ENCODE measurements around the gene MEGF11.

MEGF11 gene

DNA sequence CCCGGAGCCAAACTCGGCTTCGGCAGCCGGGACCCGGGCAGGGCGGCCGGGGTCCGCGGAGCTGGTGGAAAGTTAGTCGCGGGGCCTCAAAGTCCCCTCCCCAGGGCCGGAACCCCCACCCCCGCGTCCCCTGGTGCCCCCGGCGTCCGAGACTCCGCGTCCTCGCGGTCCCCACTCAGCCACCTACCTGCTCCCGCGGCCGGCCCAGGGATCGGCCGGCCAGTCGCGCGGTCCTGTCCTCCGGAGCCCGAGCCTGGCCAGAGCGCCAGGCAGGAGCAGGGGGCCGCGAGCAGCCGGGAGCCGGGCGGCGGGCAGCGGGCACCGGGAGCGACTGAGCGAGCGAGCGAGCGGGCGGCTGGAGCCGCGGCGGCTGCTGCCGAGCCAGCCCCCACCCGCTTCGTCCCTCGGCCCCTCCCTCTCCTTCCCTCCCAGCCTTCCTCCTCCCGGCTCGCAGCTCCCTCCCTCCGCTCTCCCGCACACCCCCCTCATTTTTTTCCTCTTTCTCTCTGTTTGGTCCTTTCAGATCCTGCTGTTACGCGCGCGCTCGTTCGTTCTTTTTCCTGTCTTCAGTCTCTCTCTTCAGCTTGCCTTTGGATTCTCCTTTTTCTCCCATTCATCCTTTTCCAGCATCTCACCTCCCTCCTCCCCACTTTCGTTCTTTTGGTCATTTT lies at the start of gene MEGF11:
Gene MEGF11 (minus strand): TSS at position 333 of the 671 bp plus-strand sequence. CDS start 125,347 bp downstream, outside the sequence.
- peak; percentile 67 for ATAC-seq
- TF ChIP-seq TCF4 (CRISPR knock-in tag; IDR thresholded peaks at IDR 0.05; ENCODE audit: borderline replicate concordance) = no peak
- TF ChIP-seq PPARA (CRISPR knock-in tag; IDR thresholded peaks at IDR 0.05; ENCODE audit: borderline replicate concordance) = no peak
- TF ChIP-seq, protein P1, sequence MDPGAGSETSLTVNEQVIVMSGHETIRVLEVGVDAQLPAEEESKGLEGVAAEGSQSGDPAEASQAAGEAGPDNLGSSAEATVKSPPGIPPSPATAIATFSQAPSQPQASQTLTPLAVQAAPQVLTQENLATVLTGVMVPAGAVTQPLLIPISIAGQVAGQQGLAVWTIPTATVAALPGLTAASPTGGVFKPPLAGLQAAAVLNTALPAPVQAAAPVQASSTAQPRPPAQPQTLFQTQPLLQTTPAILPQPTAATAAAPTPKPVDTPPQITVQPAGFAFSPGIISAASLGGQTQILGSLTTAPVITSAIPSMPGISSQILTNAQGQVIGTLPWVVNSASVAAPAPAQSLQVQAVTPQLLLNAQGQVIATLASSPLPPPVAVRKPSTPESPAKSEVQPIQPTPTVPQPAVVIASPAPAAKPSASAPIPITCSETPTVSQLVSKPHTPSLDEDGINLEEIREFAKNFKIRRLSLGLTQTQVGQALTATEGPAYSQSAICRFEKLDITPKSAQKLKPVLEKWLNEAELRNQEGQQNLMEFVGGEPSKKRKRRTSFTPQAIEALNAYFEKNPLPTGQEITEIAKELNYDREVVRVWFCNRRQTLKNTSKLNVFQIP (CRISPR knock-in tag; IDR thresholded peaks at IDR 0.05; ENCODE audit: borderline replicate concordance, low read depth) = no peak
- no peak for TF ChIP-seq ZNF70 (CRISPR knock-in tag; IDR thresholded peaks at IDR 0.05)
- no peak for TF ChIP-seq RARB (CRISPR knock-in tag; IDR thresholded peaks at IDR 0.05)
- no peak for TF ChIP-seq BACH2 (CRISPR knock-in tag; IDR thresholded peaks at IDR 0.05; ENCODE audit: borderline replicate concordance)
- TF ChIP-seq TOX (CRISPR knock-in tag; IDR thresholded peaks at IDR 0.05; ENCODE audit: borderline replicate concordance) = no peak
- TF ChIP-seq, protein P2, sequence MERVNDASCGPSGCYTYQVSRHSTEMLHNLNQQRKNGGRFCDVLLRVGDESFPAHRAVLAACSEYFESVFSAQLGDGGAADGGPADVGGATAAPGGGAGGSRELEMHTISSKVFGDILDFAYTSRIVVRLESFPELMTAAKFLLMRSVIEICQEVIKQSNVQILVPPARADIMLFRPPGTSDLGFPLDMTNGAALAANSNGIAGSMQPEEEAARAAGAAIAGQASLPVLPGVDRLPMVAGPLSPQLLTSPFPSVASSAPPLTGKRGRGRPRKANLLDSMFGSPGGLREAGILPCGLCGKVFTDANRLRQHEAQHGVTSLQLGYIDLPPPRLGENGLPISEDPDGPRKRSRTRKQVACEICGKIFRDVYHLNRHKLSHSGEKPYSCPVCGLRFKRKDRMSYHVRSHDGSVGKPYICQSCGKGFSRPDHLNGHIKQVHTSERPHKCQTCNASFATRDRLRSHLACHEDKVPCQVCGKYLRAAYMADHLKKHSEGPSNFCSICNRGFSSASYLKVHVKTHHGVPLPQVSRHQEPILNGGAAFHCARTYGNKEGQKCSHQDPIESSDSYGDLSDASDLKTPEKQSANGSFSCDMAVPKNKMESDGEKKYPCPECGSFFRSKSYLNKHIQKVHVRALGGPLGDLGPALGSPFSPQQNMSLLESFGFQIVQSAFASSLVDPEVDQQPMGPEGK (CRISPR knock-in tag; IDR thresholded peaks at IDR 0.05; ENCODE audit: borderline replicate concordance) = no peak
- no peak for TF ChIP-seq SNAI2 (CRISPR knock-in tag; IDR thresholded peaks at IDR 0.05)
- no peak for TF ChIP-seq CSDC2 (CRISPR knock-in tag; IDR thresholded peaks at IDR 0.05)
- TF ChIP-seq ZNF8 (CRISPR knock-in tag; IDR thresholded peaks at IDR 0.05) = no peak
- TF ChIP-seq GLIS3 (CRISPR knock-in tag; IDR thresholded peaks at IDR 0.05) = no peak
- TF ChIP-seq, protein P3, sequence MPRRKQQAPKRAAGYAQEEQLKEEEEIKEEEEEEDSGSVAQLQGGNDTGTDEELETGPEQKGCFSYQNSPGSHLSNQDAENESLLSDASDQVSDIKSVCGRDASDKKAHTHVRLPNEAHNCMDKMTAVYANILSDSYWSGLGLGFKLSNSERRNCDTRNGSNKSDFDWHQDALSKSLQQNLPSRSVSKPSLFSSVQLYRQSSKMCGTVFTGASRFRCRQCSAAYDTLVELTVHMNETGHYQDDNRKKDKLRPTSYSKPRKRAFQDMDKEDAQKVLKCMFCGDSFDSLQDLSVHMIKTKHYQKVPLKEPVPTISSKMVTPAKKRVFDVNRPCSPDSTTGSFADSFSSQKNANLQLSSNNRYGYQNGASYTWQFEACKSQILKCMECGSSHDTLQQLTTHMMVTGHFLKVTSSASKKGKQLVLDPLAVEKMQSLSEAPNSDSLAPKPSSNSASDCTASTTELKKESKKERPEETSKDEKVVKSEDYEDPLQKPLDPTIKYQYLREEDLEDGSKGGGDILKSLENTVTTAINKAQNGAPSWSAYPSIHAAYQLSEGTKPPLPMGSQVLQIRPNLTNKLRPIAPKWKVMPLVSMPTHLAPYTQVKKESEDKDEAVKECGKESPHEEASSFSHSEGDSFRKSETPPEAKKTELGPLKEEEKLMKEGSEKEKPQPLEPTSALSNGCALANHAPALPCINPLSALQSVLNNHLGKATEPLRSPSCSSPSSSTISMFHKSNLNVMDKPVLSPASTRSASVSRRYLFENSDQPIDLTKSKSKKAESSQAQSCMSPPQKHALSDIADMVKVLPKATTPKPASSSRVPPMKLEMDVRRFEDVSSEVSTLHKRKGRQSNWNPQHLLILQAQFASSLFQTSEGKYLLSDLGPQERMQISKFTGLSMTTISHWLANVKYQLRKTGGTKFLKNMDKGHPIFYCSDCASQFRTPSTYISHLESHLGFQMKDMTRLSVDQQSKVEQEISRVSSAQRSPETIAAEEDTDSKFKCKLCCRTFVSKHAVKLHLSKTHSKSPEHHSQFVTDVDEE (CRISPR knock-in tag; IDR thresholded peaks at IDR 0.05) = no peak
- TF ChIP-seq ARNTL (CRISPR knock-in tag; IDR thresholded peaks at IDR 0.05; ENCODE audit: borderline replicate concordance, low read depth) = no peak
- TF ChIP-seq ISL1 (CRISPR knock-in tag; IDR thresholded peaks at IDR 0.05) = no peak

DNA sequence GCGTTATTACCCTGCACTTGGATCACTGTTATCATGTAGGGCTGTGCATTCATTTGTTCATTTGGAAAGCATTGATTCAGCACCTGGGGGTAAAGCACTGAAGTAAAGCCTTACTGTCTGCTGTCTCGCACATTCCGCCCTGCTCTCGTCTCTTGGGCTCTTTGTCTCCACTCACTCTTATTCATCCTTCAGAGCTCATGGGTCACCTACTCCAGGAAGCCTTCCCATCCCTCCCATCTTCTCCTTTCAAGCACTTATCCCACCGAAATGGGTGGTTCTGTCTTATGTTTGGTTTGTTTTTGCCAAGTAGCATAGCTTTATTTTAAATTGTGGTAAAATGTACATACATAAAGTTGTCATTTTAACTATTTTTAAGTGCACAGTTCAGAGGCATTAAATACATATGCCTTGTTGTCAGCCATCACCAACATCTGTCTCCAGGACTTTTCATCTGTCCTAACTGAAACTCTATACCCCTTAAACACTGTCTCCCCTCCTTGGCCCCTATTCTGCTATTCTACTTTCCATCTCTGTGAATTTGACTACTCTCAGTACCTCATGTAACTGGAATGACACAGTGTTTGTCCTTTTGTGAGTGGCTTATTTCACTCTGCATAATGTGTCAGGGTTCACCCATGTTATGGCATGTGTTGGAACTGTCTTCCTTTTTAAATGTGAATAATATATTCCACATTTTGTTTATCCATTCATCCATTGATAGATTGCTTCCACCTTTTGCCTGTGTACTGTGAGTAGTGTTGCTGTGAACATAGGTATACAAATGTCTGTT lies 49.1 kb upstream of the MEGF11 start:
- ATAC-seq = no peak
- TF ChIP-seq TOX (CRISPR knock-in tag; IDR thresholded peaks at IDR 0.05; ENCODE audit: borderline replicate concordance) (no peak), ZFP3 (CRISPR knock-in tag; IDR thresholded peaks at IDR 0.05) (peak; percentile 82)

DNA sequence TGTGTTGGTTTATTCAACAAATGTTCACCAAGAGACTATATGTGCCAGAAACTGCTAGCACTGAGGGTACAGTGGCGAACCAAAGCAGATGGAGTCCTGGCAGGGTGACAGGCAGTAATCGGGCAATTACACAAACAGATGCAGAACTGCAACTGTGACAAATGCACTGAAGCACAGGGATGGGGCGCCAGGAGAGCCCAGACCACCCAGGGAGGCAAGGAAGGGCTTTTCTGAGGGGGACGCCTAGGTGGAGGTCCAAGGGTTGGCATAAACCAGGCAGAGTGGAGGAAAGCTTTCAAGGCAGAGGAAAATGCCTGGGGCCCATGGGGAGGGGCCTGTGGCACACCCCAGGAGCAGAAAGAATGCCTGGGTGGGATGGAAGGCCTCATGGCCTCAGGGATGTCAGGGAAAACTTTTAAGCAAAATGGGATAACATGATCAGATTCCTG lies 45.3 kb upstream of the MEGF11 start:
- ATAC-seq = no peak
- TF ChIP-seq ZFP3 (CRISPR knock-in tag; IDR thresholded peaks at IDR 0.05) (no peak), SNAI2 (CRISPR knock-in tag; IDR thresholded peaks at IDR 0.05) (no peak), TCF4 (CRISPR knock-in tag; IDR thresholded peaks at IDR 0.05; ENCODE audit: borderline replicate concordance) (no peak; the same call in 1 of the 2 replicates), ZC3H10 (CRISPR knock-in tag; IDR thresholded peaks at IDR 0.05) (no peak), ARNTL (CRISPR knock-in tag; IDR thresholded peaks at IDR 0.05; ENCODE audit: borderline replicate concordance, low read depth) (no peak), OSR1 (CRISPR knock-in tag; IDR thresholded peaks at IDR 0.05) (no peak), ISL1 (CRISPR knock-in tag; IDR thresholded peaks at IDR 0.05) (no peak), RARB (CRISPR knock-in tag; IDR thresholded peaks at IDR 0.05) (no peak), ZNF70 (CRISPR knock-in tag; IDR thresholded peaks at IDR 0.05) (no peak), ESRRG (CRISPR knock-in tag; IDR thresholded peaks at IDR 0.05) (no peak), CSDC2 (CRISPR knock-in tag; IDR thresholded peaks at IDR 0.05) (no peak), ZFP30 (CRISPR knock-in tag; IDR thresholded peaks at IDR 0.05) (no peak), ZNF565 (CRISPR knock-in tag; conservative IDR thresholded peaks at IDR 0.05; ENCODE audit: low read depth) (no peak), ZNF8 (CRISPR knock-in tag; IDR thresholded peaks at IDR 0.05) (no peak)
- TF ChIP-seq, protein P2 (CRISPR knock-in tag; IDR thresholded peaks at IDR 0.05; ENCODE audit: borderline replicate concordance) = no peak
- TF ChIP-seq, protein P4, sequence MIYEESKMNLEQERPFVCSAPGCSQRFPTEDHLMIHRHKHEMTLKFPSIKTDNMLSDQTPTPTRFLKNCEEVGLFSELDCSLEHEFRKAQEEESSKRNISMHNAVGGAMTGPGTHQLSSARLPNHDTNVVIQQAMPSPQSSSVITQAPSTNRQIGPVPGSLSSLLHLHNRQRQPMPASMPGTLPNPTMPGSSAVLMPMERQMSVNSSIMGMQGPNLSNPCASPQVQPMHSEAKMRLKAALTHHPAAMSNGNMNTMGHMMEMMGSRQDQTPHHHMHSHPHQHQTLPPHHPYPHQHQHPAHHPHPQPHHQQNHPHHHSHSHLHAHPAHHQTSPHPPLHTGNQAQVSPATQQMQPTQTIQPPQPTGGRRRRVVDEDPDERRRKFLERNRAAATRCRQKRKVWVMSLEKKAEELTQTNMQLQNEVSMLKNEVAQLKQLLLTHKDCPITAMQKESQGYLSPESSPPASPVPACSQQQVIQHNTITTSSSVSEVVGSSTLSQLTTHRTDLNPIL (CRISPR knock-in tag; IDR thresholded peaks at IDR 0.05; ENCODE audit: low read depth) = no peak
- TF ChIP-seq, protein P1 (CRISPR knock-in tag; IDR thresholded peaks at IDR 0.05; ENCODE audit: borderline replicate concordance, low read depth) = no peak
- TF ChIP-seq, protein P5, sequence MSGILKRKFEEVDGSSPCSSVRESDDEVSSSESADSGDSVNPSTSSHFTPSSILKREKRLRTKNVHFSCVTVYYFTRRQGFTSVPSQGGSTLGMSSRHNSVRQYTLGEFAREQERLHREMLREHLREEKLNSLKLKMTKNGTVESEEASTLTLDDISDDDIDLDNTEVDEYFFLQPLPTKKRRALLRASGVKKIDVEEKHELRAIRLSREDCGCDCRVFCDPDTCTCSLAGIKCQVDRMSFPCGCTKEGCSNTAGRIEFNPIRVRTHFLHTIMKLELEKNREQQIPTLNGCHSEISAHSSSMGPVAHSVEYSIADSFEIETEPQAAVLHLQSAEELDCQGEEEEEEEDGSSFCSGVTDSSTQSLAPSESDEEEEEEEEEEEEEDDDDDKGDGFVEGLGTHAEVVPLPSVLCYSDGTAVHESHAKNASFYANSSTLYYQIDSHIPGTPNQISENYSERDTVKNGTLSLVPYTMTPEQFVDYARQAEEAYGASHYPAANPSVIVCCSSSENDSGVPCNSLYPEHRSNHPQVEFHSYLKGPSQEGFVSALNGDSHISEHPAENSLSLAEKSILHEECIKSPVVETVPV (CRISPR knock-in tag; IDR thresholded peaks at IDR 0.05) = no peak
